ENCODE results near the gene PNPLA1. TPM values are rescaled to one million over a fixed set of nuclear protein-coding genes. Genes with fewer than 3 reads are reported as not detected.

The PNPLA1 gene
- total RNA-seq, 1 experiment from 2014 or later: 0.17 TPM

GRCh38 chr6:36273802-36274514 lies 4.1 kb downstream of the PNPLA1 start:
- no peak overlapping the region for H3K27ac ChIP-seq
- H3F3A ChIP-seq (ENCODE audit: insufficient read depth, low read depth): no peaks in the 10 kb centered on the region
- DNase-seq: no peak
- H4K20me1 ChIP-seq (ENCODE audit: insufficient read depth): no peaks in the 10 kb centered on the region
- H3K27me3 ChIP-seq (ENCODE audit: insufficient read depth, low read depth): no peaks in the 10 kb centered on the region
- TF ChIP-seq EZH2 (IDR thresholded peaks at IDR 0.05; ENCODE audit: low read depth) (no peak), CTCF (conservative IDR thresholded peaks at IDR 0.05) (no peak)
- H2AFZ ChIP-seq: no peak overlapping the region
- CTCF ChIA-PET: no interaction called here
- BruUV-seq (replicated peaks): no TSS peak
- no peaks in the 10 kb centered on the region for H3K36me3 ChIP-seq (ENCODE audit: low read depth)
- no peaks in the 10 kb centered on the region for H3K79me2 ChIP-seq (ENCODE audit: low read depth)
- H3K4me3 ChIP-seq: no peak overlapping the region
- peaks cover 6% of the 10 kb centered on the region for H3K4me1 ChIP-seq (replicated peaks; ENCODE audit: insufficient read depth)
- intact Hi-C loops (cut with micrococcal nuclease; ENCODE audit: unreplicated experiment): no loop called here
- H3K4me2 ChIP-seq: no peak overlapping the region
- POLR2A ChIA-PET (ENCODE audit: unreplicated experiment): no interaction called here
- no peaks in the 10 kb centered on the region for H3K9me3 ChIP-seq (ENCODE audit: insufficient read depth, low read depth)
- H3K9me2 ChIP-seq (ENCODE audit: insufficient read depth): no peaks in the 10 kb centered on the region

- H3F3A ChIP-seq (ENCODE audit: insufficient read depth, low read depth): no peaks in the 10 kb centered on the region
- H3K4me3 ChIP-seq: no peak overlapping the region
- intact Hi-C loops (cut with micrococcal nuclease; ENCODE audit: unreplicated experiment): no loop called here
- H4K20me1 ChIP-seq (ENCODE audit: insufficient read depth): no peaks in the 10 kb centered on the region
- CTCF ChIA-PET: interaction anchor here (1.2 kb wide), 1 partner anchor 25 kb away, joined by 3 read pairs; no protein-coding TSS in a partner anchor
- POLR2A ChIA-PET (ENCODE audit: unreplicated experiment): no interaction called here
- no peaks in the 10 kb centered on the region for H3K9me3 ChIP-seq (ENCODE audit: insufficient read depth, low read depth)
- H3K27me3 ChIP-seq (ENCODE audit: insufficient read depth, low read depth): no peaks in the 10 kb centered on the region
- H3K79me2 ChIP-seq (ENCODE audit: low read depth): no peaks in the 10 kb centered on the region
- H3K4me1 ChIP-seq (replicated peaks; ENCODE audit: insufficient read depth): no peaks in the 10 kb centered on the region
- H3K36me3 ChIP-seq (ENCODE audit: low read depth): no peaks in the 10 kb centered on the region
- H3K4me2 ChIP-seq: no peak overlapping the region
- no TSS peak for BruUV-seq (replicated peaks)
- TF ChIP-seq EZH2 (IDR thresholded peaks at IDR 0.05; ENCODE audit: low read depth): no peak
- no peak for TF ChIP-seq CTCF (conservative IDR thresholded peaks at IDR 0.05)
- H3K27ac ChIP-seq: no peak overlapping the region
- DNase-seq: no peak
- H3K9me2 ChIP-seq (ENCODE audit: insufficient read depth): no peaks in the 10 kb centered on the region
- no peak overlapping the region for H2AFZ ChIP-seq
Measured at GRCh38 chr6:36276581-36277536, 7.0 kb downstream of the PNPLA1 start.

- intact Hi-C loops (cut with micrococcal nuclease; ENCODE audit: unreplicated experiment): no loop called here
- no peaks in the 10 kb centered on the region for H3K9me3 ChIP-seq (ENCODE audit: insufficient read depth, low read depth)
- no peak overlapping the region for H2AFZ ChIP-seq
- TF ChIP-seq EZH2 (IDR thresholded peaks at IDR 0.05; ENCODE audit: low read depth) (no peak), CTCF (conservative IDR thresholded peaks at IDR 0.05) (no peak)
- no peak overlapping the region for H3K27ac ChIP-seq
- ChIA-PET CTCF (interaction anchor here (0.6 to 1.2 kb wide), 2 partner anchors 24 to 37 kb away, joined by 3 read pairs; no protein-coding TSS in a partner anchor), POLR2A (ENCODE audit: unreplicated experiment) (no interaction called here)
- H4K20me1 ChIP-seq (ENCODE audit: insufficient read depth): no peaks in the 10 kb centered on the region
- H3K79me2 ChIP-seq (ENCODE audit: low read depth): no peaks in the 10 kb centered on the region
- no peak overlapping the region for H3K4me3 ChIP-seq
- H3F3A ChIP-seq (ENCODE audit: insufficient read depth, low read depth): no peaks in the 10 kb centered on the region
- H3K4me2 ChIP-seq: no peak overlapping the region
- H3K9me2 ChIP-seq (ENCODE audit: insufficient read depth): no peaks in the 10 kb centered on the region
- H3K4me1 ChIP-seq (replicated peaks; ENCODE audit: insufficient read depth): no peaks in the 10 kb centered on the region
- BruUV-seq (replicated peaks): no TSS peak
- H3K27me3 ChIP-seq (ENCODE audit: insufficient read depth, low read depth): no peaks in the 10 kb centered on the region
- DNase-seq: no peak
- no peaks in the 10 kb centered on the region for H3K36me3 ChIP-seq (ENCODE audit: low read depth)
Measured at GRCh38 chr6:36277946-36278470, 8.1 kb downstream of the PNPLA1 start.
